ENCODE data around the gene RAC2.

- no peak for TF ChIP-seq CTCF (IDR thresholded peaks at IDR 0.05)
- no peak for TF ChIP-seq POLR2A (IDR thresholded peaks at IDR 0.05)
These were observed 23.5 kb downstream of the RAC2 start for GRCh38 chr22:37220543-37220981.

All from Peyer's patch (tissue), 4 donors.